Stimulated activated naive CD4-positive, alpha-beta T cell treated with Interleukin-2 at 50 U/mL for 16 hours (primary cell): ENCODE data around the gene KIF19.
"Not testable (repeated sequence)": the region's sequence is repeated elsewhere in the genome, so short reads cannot be mapped to it uniquely, and the experiment has no call there.

ENCODE experiments used
- DNase-seq: peaks from one replicate; lab custom pipeline; 2025; lab: John Stamatoyannopoulos, UW

KIF19 gene

GRCh38 chr17:74325743-74326379, at the start of gene KIF19:
KIF19 (plus strand) TSS chr17:74326226; CDS start chr17:74326350, 124 bp downstream.
- DNase-seq = peak; percentile 56

- no peak for DNase-seq
Measured at GRCh38 chr17:74276541-74277009, 49.5 kb upstream of the KIF19 start.

- DNase-seq = no peak
Measured at GRCh38 chr17:74277935-74278334, 48.1 kb upstream of the KIF19 start.

- DNase-seq = not testable (repeated sequence)
Measured at GRCh38 chr17:74279617-74280016, 46.4 kb upstream of the KIF19 start.

GRCh38 chr17:74280093-74280513, 45.9 kb upstream of the KIF19 start:
- DNase-seq = peak; percentile 62

GRCh38 chr17:74281799-74282198, 44.2 kb upstream of the KIF19 start:
- DNase-seq = no peak

- DNase-seq = not testable (repeated sequence)
Measured at GRCh38 chr17:74282274-74282586, 43.8 kb upstream of the KIF19 start.

- DNase-seq = peak; percentile 71
Measured at GRCh38 chr17:74282587-74283370, 43.2 kb upstream of the KIF19 start.

GRCh38 chr17:74283371-74283673, 42.7 kb upstream of the KIF19 start:
- DNase-seq = no peak

GRCh38 chr17:74287031-74287602, 38.9 kb upstream of the KIF19 start:
- DNase-seq = no peak

- no peak for DNase-seq
Measured at GRCh38 chr17:74288785-74289184, 37.2 kb upstream of the KIF19 start.

- no peak for DNase-seq
Measured at GRCh38 chr17:74289688-74290087, 36.3 kb upstream of the KIF19 start.

GRCh38 chr17:74290340-74290739, 35.7 kb upstream of the KIF19 start:
- DNase-seq = no peak

GRCh38 chr17:74292495-74292894, 33.5 kb upstream of the KIF19 start:
- DNase-seq = no peak

GRCh38 chr17:74295625-74296547, 30.1 kb upstream of the KIF19 start:
- no peak for DNase-seq

- no peak for DNase-seq
Measured at GRCh38 chr17:74296548-74296936, 29.5 kb upstream of the KIF19 start.

GRCh38 chr17:74297941-74298340, 28.1 kb upstream of the KIF19 start:
- DNase-seq = peak; percentile 25

- no peak for DNase-seq
Measured at GRCh38 chr17:74298778-74299177, 27.2 kb upstream of the KIF19 start.

GRCh38 chr17:74299226-74300009, 26.6 kb upstream of the KIF19 start:
- no peak for DNase-seq

- no peak for DNase-seq
Measured at GRCh38 chr17:74303305-74303704, 22.7 kb upstream of the KIF19 start.

GRCh38 chr17:74304184-74304583, 21.8 kb upstream of the KIF19 start:
- DNase-seq = no peak
